Myocyte (in vitro differentiated cells): ENCODE results near the gene PANX2. TPM values are rescaled to one million over a fixed set of nuclear protein-coding genes. Genes with fewer than 3 reads are reported as not detected.

Experiments
- DNase-seq: peaks from one replicate; pipeline ENCODE4 v3.0.0-alpha.2; 2012; ENCODE audit warnings: low read depth
- total RNA-seq: library from RNA; depleted of rRNA; stranded (reverse); fragments of >200 nt; gene quantifications from 2 replicates; pipeline ENCODE4 v1.2.3, GENCODE V29; 2014

The PANX2 gene
- total RNA-seq, 1 donor from 2014 or later: 0.08 TPM

DNA sequence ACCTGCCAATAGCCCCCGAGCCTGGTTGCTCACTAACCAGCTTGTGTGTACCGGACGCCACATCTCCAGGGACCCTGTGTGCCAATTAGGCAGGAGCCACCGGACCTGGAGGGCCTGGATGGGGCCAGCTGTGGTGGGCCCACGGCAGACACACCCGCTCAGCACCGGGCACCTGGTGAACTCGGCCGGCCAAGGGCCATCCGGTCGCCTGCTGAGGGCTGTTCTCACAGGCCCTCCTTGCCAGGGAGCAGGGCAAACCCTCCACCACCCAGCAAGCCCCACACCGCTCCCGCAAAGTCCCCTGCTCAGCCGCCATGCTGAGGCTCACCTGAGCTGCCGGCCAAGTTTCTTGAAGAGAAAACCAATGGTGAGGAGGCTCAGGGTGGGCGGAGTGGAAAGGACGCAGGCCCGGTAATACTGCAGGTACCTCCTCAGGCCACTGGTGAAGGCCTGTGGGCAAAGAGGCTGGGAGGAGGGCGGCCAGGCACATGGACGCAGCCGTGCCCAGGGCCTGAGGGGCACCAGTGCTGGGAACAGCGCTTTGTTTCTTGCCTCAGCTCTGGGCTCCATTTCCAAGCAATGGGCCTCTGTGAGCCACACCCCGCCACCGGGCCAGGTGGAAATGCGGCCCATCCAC, 57.2 kb downstream of the PANX2 start:
- DNase-seq: no peak

DNA sequence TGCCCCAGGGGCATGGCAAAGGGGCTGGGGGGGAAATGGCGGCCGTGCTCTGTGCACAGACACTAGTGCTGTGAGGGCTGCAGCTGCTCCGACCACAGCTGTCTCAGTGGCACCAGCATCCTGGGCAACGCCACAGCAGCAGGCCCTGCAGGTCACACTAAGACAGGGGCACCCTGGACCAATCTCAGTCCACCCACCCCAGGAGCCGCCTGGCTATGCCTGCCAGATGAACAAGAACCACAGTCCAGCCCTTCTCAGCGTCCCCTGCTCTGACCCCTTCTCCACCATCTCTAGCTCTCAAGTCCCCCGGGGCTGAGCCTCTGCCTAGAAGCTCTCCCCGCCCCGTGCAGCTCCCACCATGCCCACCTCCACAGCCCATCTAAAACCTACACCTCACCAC, 57.8 kb downstream of the PANX2 start:
- DNase-seq: no peak

DNA sequence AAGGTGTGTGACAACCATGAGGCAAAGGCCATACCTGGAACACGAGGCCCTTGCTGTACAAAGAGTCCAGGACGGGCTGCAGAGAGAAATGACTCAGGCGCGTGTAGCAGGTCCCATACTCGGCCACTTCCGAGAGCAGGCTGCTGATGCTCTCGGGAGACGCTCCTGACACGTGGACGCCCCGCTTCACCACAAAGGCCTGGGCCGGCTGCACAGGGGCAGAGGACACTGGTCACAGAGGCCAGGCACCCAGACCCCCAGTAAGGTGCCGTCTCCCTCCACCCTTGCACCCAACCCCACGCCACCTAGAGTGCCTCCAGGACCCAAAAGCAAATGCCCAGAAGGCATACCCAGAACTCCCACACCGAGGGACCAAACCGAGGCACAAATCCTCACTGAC, 58.8 kb downstream of the PANX2 start:
- DNase-seq: no peak

Other genes with a start within 250 kb of the PANX2 start
- gene PIM3, start 210.0 kb upstream of the PANX2 start, total RNA-seq: 41.4 and 42.4 TPM in 2 replicates
- not detected in 2 replicates for gene IL17REL, start 158.0 kb upstream of the PANX2 start, total RNA-seq
- gene TTLL8, start 112.4 kb upstream of the PANX2 start, total RNA-seq: not detected in 2 replicates
- not detected in 2 replicates for gene MLC1, start 85.3 kb upstream of the PANX2 start, total RNA-seq
- gene MOV10L1, start 80.7 kb upstream of the PANX2 start, total RNA-seq: 0.16 and 0.83 TPM in 2 replicates
- gene TRABD, start 15.2 kb downstream of the PANX2 start, total RNA-seq: 16.3 and 26.3 TPM in 2 replicates
- gene SELENOO, start 30.3 kb downstream of the PANX2 start, total RNA-seq: 30.8 and 34.4 TPM in 2 replicates
- gene TUBGCP6, start 74.3 kb downstream of the PANX2 start, total RNA-seq: 33.7 and 35.4 TPM in 2 replicates
- 12.9 and 22.5 TPM in 2 replicates for gene HDAC10, start 80.5 kb downstream of the PANX2 start, total RNA-seq
- 27.9 and 30.0 TPM in 2 replicates for gene MAPK12, start 91.0 kb downstream of the PANX2 start, total RNA-seq
- gene MAPK11, start 99.6 kb downstream of the PANX2 start, total RNA-seq: 3.2 and 3.3 TPM in 2 replicates
- gene PLXNB2, start 136.9 kb downstream of the PANX2 start, total RNA-seq: 112 and 163 TPM in 2 replicates
- gene DENND6B, start 156.3 kb downstream of the PANX2 start, total RNA-seq: 4.7 TPM in 2 replicates
- 65.8 and 74.8 TPM in 2 replicates for gene PPP6R2, start 172.6 kb downstream of the PANX2 start, total RNA-seq